Stimulated activated CD4-positive, alpha-beta T cell treated with anti-CD3 and anti-CD28 coated beads, TNF-alpha, amount 100 ng/mL, for 48 hours (primary cell): Measurements from ENCODE around the gene CDC73.
"Not testable (repeated sequence)": the region's sequence is repeated elsewhere in the genome, so short reads cannot be mapped to it uniquely, and the experiment has no call there.

Experiments used
- DNase-seq, 3 donors: peaks; one replicate each; pipeline ENCODE4 v3.0.0-alpha.2; 2020; ENCODE audit warnings: low read depth in 3 of 3

Gene CDC73

GRCh38 chr1:193113992-193114332 is 7.9 kb upstream of the CDC73 start:
- DNase-seq, result no peak

- DNase-seq, result no peak
These were observed 7.2 kb upstream of the CDC73 start for GRCh38 chr1:193114485-193115095.

GRCh38 chr1:193115629-193116227 is 6.1 kb upstream of the CDC73 start:
- no peak for DNase-seq

- DNase-seq, result not testable (repeated sequence)
These were observed 4.7 kb upstream of the CDC73 start for GRCh38 chr1:193117167-193117566.

GRCh38 chr1:193118194-193118593 is 3.6 kb upstream of the CDC73 start:
- DNase-seq, result no peak

DNA sequence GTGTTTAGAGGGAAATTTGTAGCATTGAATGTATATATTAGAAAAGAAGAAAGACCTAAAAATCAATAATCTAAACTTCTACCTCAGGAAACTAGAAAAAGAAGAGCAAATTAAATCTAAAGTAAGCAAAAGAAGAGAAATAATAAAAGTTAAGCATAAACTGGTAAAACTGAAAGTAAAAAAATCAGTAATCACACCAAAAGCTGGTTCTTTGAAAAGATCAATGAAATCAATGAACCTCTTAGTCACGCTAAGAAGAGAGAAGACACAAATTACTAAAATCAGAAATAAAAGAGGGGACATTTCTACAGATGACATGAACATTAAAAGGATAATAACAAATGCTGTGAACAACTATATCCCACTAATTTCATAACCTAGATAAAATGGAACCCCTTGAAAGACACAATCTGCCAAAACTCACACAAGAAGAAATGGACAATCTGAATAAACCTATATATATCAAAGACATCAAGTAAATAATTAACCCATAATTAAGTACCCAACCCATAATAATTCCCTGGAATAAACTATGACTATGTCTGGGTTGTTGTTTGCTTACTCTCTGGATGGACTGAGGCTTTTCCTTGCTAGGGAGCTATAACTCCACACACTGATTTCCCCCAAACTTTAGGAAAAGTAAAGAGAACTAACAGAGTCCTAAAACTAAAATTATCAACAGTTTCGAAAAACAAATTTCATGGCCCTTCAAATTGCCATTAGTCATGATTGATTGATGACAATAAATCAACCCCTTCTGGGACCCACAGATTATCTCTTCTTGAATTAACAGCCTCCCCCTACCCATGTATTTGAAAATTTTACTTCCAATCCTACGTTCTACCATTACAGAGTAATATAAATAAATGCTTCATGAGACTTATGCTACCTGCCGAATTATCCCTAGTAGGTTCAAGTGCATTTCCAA is 2.8 kb upstream of the CDC73 start:
- DNase-seq, result no peak

DNA sequence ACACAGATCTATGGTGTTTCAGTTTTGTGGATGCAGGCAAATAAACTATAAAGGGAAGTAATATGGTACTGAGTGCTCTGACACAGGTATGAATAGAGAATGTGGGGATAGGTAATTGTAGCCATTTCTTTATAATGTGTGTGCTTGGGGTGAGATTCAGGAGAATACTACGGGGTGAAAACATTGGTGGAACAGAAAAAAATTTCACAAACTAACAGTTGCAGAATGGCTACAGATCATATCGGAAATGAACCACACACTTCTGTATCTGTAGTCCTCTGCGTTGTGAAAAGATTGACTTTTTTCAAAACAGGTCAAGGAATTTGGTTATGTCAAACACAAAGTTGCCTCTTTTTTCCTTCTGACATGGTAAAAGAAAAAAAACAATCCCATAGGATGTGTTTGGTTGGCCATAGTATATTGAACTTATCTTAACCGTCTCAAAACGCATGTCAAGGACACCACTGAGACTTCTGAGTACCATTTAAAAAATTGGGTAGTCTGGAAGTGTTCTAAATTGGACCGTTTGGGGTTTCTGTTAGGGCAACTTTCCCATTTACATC is 1.1 kb upstream of the CDC73 start:
- DNase-seq, result no peak

DNA sequence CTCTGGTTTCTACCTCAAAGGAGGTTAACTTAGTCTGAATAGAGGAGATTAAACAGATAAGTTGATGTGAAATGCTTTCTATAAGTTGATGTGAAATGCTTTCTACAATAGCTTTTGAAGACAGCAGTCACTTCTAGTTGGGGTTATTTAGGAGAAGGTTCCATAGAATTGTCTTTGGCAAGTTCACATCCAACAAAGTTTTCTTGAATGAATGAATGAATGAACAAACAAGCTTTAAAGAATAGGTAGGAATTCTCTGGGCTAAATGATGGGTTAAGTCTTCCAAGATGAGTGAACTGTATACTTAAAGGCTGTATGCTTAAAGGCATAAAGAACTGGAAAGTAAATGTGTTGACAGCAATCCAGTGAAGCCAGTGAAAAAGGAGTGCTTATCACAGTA is 1.9 kb downstream of the CDC73 start:
- DNase-seq, result no peak

DNA sequence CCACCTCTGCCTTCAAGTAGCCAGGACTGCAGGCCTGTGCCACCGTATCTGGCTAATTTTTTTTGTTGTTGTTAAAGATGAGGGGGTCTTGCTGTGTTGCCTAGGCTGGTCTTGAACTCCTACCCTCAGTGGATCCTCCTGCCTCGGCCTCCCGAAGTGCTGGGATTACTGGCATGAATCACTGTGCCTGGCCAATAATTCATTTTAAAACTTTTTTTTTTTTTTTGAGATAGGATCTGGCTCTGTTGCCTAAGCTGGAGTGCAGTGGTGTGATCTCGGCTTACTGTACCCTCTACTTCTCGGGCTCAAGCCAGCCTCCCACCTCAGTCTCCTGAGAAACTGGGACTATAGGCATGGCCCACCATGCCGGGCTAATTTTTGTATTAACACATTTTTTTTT is 3.5 kb downstream of the CDC73 start:
- no peak for DNase-seq

DNA sequence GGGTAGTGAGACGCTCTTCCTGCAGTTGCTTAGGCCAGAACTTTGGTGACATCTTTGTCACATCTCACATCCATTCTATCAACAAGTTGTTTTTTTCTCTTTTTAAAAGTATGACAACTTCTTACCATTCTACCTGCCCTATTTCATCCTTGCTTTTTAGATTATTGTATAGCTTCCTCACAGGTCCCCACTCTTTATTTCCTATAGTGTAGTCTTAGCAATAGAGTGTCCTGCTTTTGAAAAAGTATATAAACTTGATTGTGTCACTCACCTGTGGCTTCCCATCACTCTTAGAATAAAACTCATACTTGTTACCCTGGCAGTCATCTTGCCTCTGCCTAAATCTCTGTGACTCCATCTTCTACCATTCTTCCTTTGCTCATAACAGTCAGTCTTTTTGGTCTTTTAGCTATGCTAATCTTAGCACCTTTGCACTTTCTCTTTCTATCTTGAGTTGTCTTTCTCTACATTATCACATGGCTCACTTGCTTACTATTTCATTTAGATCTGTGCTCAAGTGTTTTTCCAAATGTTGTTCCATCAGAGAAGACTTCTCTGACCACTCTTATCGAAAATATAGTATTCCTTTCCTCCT is 9.5 kb downstream of the CDC73 start:
- DNase-seq, result no peak

DNA sequence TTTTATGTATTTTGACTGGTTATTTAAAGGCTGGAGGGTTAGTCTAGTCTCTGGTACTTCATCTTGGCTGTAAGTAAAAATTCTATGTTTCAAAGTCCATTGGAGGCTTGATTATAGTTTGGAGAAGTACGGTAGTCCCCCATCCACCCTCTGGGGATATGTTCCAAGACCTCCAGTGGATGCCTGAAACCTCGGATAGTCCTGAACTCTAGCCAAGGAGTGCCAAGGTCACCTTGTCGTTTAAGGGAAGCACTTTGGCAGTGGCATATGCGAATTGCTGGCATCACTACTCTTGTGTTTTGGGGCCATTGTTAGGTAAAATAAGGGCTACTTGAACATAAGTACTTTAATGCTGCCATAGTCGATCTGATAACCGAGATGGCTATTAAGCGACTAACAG is 18.4 kb downstream of the CDC73 start:
- DNase-seq, result no peak

- no peak for DNase-seq
These were observed 20.0 kb downstream of the CDC73 start for GRCh38 chr1:193141804-193142203.

DNA sequence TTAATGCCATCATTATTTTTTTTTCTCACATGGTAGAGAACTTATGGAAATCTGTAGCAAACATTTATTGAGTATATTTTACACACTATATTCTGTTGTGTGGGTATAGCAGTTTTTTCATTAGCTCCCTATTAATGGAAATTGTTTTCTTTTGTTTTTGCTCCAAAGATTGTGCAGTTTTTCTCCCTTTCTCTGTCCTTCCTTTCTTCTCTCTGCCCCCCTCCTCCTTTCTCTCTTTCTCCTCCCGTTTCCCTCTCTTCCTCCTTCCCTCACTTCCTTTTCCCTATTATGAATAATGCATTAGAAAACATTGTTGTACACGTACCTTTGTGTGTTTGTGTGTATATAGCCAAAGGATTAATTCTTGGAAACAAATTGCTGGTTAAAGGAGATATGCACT is 20.6 kb downstream of the CDC73 start:
- DNase-seq, result no peak

DNA sequence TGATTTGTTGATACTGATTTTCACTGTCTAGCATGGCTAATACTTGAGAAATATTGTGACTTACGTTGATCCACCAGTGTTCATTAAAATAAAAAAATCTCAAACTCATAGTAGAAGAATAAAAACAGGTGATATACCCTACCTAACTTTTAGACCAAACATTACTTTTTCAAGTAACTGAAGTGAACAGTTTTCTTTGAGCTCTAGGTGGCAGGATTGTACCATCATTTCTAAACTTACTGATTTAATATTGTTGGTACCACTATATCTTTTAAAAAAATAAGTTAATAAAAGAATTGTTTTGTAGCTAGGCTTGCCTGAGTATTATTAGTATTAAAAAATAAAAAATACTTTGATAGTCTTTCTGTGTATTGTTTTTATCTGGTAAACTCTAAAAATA is 21.5 kb downstream of the CDC73 start:
- no peak for DNase-seq

DNA sequence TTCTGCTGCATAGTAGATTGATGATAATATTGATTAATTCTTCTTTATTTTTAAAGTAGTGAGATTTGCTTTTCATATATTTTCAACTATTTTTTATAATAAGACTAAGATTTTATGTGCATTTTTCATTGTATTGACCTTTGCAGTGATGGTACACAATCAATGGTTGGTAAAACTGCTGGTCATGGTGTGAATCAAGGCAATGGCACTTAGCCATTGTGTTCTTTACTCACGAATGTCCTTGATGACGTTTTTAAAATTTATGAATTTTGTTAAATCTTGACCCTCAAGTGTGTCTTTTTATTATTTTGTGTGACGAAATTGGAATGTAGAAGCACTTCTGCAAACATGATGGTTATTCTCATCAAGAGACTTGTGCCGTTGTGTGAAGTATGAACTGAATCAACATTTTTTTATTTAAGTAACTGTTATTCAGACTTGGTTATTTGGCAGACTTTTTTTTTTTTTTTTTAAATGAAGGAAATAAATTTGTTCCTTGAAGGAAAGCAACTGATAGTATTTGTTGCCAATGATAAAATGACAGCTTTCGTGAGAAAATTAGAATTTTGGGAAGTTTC is 22.6 kb downstream of the CDC73 start:
- DNase-seq, result no peak

DNA sequence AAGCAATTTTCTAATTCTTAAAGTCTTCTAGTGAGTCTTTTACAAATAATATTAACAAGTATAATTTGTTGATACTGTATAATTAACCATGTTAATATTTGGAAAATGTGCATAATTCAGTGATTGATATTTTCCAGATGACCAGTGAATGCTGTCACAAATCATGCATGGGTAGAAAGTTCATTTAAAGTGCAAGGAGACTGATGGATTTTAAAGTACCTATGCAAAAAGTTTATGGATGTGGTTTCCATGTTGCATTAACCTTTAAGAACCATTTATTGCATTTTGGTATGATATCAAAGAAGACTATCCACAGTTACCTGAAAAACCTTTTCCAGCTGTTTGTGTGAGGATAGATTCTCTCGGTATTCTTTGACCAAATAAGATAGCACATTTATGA is 23.2 kb downstream of the CDC73 start:
- DNase-seq, result no peak

DNA sequence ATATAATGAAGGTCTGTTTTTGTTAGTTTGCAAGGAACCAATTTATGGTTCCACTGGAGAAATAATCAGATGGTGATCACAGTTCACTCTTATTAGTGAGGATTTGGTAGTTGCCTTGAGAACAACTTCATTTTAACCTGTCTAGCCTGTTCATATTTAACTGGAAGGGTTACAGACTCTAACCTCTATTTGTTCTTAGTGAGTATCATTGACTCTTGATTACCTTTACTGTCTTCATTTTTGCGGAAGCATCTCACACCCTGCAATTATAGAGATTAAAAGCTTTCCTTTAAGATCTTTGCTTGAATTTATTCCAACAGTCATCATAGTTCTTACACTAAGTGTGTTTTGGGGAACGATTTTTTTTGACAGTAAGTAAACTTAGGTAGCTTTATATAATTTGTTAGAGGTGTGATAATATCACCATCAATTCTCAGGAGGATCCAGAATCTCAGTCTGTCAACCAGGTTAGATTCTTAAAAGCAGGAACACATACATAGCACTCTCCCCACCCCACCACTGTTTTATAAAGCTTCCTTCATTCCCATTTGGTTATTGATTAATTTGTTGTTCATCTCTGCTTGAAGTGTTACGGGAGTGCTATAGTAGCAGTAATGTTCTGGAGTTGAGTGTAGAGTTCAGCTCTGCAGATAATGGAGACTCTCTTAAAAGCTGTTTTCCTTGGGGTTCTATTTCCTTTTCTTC is 34.4 kb downstream of the CDC73 start:
- DNase-seq, result no peak

- DNase-seq, result no peak
These were observed 35.0 kb downstream of the CDC73 start for GRCh38 chr1:193156822-193157142.

DNA sequence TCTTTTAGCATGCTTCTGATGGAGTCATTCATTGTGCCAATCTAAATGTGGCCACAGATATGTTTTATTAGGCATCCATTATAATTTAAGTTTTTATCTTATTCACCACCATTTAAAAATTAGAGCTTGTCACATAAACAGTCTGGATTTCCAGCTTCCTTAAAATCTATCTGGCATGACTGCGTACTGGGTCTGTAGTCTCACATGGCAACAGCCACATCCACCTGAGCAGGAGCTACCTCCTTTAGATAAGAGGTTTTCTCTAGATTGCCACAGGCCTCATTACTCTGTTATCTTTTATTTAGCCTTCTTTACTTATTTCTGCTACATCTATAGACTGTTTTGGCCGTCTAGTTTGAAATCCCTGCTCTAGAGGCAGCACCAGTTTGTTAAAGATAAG is 35.5 kb downstream of the CDC73 start:
- no peak for DNase-seq

GRCh38 chr1:193176113-193176512 is 54.3 kb downstream of the CDC73 start:
- no peak for DNase-seq

GRCh38 chr1:193176788-193177187 is 55.0 kb downstream of the CDC73 start:
- no peak for DNase-seq

DNA sequence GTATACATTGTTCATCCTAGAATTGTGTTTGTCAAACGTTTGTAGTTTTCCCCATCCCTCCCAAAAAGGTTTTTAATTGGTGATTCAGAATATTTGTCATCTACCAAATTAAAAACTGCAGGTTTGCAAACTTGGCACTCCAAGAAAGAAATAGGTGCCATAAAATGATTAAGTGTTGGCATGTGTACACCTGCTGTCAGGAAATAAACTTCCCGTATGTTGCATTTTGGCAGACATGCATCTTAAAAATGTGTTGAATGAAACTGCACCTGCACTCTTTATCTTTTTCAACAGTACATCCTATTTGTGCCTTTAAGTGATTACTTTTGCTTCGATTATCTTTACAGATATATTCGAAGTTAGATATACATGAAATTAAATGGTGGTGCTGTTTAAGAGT is 57.3 kb downstream of the CDC73 start:
- no peak for DNase-seq
